Caki2 (cell line): ENCODE measurements around the gene TTLL11. TPM values are rescaled to one million over a fixed set of nuclear protein-coding genes. Genes with fewer than 3 reads are reported as not detected.
"Not testable (repeated sequence)": the region's sequence is repeated elsewhere in the genome, so short reads cannot be mapped to it uniquely, and the experiment has no call there.

ENCODE experiments used
- DNase-seq: peaks from one replicate; pipeline ENCODE4 v3.0.0-alpha.2; 2015; ENCODE audit warnings: low read depth
- in situ Hi-C: cut with HindIII; loops from 2 replicates; pipeline ENCODE4 v1.10.0; 2016; ENCODE audit warnings: low sequenced_read_pairs, low pct_unique_long_range_greater_than_20kb, mixed read lengths
- total RNA-seq: library from RNA; depleted of rRNA; stranded (reverse); fragments of >200 nt; shearing (Covaris generic); gene quantifications from 2 replicates; pipeline ENCODE4 v1.2.3, GENCODE V29; 2014; ENCODE audit warnings: low replicate concordance

Gene TTLL11
- total RNA-seq, 1 experiment from 2014 or later, result 1.7 TPM

- no peak for DNase-seq
- in situ Hi-C loops, result no loop called here
Measured at GRCh38 chr9:122126331-122127261, 33.5 kb upstream of the TTLL11 start.

GRCh38 chr9:122125509-122126330, 32.6 kb upstream of the TTLL11 start:
- in situ Hi-C loops, result no loop called here

GRCh38 chr9:122125158-122125508, 32.0 kb upstream of the TTLL11 start:
- in situ Hi-C loops, result no loop called here
- peak; percentile 49 for DNase-seq

More at GRCh38 chr9:122125509-122126330, 32.6 kb upstream of the TTLL11 start:
- no peak for DNase-seq

- DNase-seq, result no peak
- in situ Hi-C loops, result no loop called here
Measured at GRCh38 chr9:122124528-122124927, 31.4 kb upstream of the TTLL11 start.

- in situ Hi-C loops, result no loop called here
- no peak for DNase-seq
Measured at GRCh38 chr9:122124048-122124447, 30.9 kb upstream of the TTLL11 start.

- in situ Hi-C loops, result no loop called here
- peak; percentile 51 for DNase-seq
Measured at GRCh38 chr9:122122903-122123632, 30.0 kb upstream of the TTLL11 start.

GRCh38 chr9:122122468-122122867, 29.4 kb upstream of the TTLL11 start:
- DNase-seq, result no peak
- in situ Hi-C loops, result no loop called here

GRCh38 chr9:122121931-122122330, 28.8 kb upstream of the TTLL11 start:
- in situ Hi-C loops, result no loop called here
- no peak for DNase-seq

- in situ Hi-C loops, result no loop called here
- no peak for DNase-seq
Measured at GRCh38 chr9:122121391-122121790, 28.3 kb upstream of the TTLL11 start.

- DNase-seq, result no peak
- in situ Hi-C loops, result no loop called here
Measured at GRCh38 chr9:122120316-122121071, 27.4 kb upstream of the TTLL11 start.

GRCh38 chr9:122119721-122120120, 26.6 kb upstream of the TTLL11 start:
- no peak for DNase-seq
- in situ Hi-C loops, result no loop called here

- no peak for DNase-seq
- in situ Hi-C loops, result no loop called here
Measured at GRCh38 chr9:122119166-122119521, 26.0 kb upstream of the TTLL11 start.

- no peak for DNase-seq
Measured at GRCh38 chr9:122118343-122119165, 25.4 kb upstream of the TTLL11 start.

GRCh38 chr9:122117241-122117640, 24.1 kb upstream of the TTLL11 start:
- DNase-seq, in situ Hi-C loops: not testable (repeated sequence)

More at GRCh38 chr9:122118343-122119165, 25.4 kb upstream of the TTLL11 start:
- in situ Hi-C loops, result no loop called here

- no peak for DNase-seq
- in situ Hi-C loops, result no loop called here
Measured at GRCh38 chr9:122116448-122117173, 23.5 kb upstream of the TTLL11 start.

GRCh38 chr9:122116040-122116439, 22.9 kb upstream of the TTLL11 start:
- in situ Hi-C loops, result no loop called here
- DNase-seq, result peak; percentile 26
